Activated T-cell treated with anti-CD3 and anti-CD28 coated beads for 4 hours (primary cell): Measurements from ENCODE around the gene NDEL1.

Experiments used
- DNase-seq: peaks from one replicate; pipeline ENCODE4 v3.0.0-alpha.2; 2020

Gene NDEL1

DNA sequence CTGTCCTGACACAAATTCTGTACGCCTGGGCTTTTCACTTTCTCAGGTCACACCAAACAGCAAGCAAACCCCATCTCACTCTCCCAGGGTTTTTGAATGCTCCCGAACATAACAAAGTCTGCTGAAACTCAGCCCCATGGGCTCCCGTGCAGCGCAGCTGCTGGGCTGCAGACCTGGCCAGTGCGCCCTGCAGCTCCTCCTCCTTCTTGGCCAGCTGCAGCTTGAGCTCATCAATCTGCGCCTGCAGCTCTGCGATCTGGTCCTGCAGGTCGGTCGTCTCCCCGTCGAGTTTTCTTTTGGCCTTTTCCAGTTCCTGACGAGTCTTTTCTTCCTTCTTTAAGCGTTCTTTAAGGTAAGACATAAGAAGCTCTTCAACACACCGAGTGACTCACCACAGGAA is 70.5 kb downstream of the NDEL1 start:
- no peak for DNase-seq

DNA sequence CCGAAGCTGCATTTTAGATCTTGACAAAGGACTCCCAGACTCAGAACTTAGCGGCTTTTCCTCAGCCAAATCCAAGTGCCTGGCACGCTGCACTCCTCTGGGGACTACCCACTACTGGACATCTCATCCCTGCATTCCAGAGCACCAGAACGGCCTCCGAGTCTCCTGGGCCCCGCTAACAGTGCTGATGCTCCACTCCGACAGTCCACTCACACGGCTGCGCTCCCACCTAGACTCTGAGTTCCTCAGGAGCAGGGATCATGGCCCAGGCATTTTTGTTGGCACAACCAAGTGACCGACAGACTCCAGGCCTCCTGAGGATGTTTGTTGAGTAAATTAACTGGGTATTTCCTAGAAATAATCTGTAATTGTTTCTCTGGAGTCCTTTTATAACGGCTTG is 79.1 kb downstream of the NDEL1 start:
- DNase-seq: no peak
